Midbrain (tissue), 1 donor: Measurements from ENCODE around the gene LTBP2.
"Not testable (repeated sequence)": the region's sequence is repeated elsewhere in the genome, so short reads cannot be mapped to it uniquely, and the experiment has no call there.

ENCODE experiments used
- DNase-seq: peaks from one replicate; lab custom pipeline; 2025; lab: John Stamatoyannopoulos, UW

The LTBP2 gene

DNA sequence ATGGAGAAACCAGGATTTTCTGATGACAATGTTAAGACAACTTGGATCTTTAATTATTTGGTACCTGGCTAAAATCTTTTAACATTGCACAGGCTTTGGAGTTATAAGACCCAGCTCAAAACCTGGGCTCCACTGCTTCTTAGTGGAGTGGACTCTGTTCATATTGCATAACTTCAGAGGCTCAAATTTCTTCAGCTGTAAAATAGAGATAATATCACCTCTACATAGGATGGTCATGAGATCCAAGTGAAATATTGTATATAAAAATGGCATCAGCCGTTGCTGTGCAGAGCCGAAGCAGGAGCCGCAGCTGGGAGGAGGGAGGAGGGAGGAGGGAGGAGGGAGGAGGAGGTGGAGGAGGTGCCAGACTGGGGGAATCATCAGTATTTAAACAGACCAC lies 129.5 kb downstream of the LTBP2 start:
- DNase-seq = no peak

DNA sequence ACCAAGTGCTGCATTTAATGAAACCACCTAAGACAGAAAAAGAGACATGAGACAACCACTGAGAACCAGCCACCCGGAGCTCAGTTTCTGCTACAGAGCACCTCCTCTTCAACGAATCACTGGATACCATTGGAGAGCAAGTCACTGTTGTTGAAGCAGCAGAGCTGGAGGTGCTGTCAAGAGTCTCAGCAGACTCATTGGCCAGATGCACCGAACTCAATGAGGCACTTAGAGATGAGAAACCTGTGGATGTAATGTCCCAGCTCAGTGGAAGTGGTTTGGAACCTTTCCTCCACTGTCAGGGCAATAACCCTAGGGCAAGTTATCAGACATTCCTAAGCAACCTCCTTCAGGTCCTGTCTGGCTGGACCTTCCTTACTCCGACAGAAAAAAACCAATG lies 132.0 kb downstream of the LTBP2 start:
- no peak for DNase-seq

DNA sequence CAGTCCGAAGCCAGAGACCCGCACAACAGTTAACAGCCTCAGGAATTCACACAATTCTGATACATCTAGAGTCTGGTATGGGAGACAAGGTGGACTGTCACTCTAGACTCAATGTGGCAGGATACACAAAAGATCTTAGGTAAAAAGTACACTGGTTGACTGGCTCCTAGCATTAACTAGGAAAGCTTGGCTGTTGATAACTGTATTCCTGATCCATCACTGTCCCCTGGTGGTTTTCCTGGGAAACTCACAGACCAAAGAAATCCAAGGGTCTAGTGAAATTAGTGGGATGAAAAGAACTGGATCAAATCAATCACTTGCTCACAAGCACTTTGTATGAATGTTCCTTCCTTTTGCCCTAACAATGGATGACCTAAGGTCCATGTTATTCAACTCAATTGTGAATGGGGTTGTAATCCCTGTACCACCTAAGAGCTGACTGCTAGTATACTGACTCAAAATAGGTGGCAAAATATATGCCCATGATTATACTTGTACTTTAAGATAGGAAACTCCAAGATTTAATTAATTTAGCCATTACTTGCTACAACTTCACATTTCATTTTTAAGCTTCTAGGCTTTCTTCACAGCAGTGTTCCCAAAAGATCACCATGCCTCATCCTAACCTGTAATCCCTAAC lies 132.9 kb downstream of the LTBP2 start:
- peak; percentile 49 for DNase-seq

DNA sequence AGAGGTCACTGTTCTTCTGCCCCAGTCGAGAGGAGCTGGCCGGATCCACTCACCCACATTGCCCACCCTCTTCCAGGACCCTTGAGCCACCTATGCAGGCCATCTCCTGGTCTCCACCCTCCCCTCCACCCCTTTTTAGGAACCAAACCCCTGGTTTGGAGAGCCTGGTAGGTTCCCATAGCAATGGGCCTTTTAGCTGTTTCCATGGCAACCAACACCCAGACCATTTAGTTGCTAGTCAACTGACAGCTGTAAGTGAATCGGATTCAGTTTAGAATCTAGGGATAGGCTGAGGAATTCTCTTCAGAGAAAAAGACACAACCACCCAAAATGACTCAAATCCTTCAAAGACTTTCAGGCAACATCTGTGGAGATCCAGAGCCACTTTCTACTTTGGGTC lies 135.4 kb downstream of the LTBP2 start:
- DNase-seq = no peak

DNA sequence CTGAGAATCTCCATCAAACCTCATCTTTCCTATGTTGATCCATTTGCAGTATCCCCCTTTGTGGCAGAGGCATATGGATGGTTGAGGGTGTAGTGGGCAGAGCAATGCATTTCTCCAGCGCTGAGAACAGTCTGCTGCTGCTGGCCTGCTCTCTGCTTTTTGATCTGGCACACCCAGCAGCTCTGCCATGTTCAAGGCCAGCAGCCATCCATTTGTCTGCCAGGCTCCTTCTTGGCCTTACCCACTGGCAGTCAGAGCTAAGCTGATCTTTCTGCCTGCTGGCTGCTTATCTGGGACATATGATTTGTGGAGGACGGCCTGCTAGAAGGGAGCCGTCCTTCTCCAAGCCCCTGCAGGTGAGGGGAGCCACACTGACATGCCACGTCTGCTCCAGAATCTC lies 135.9 kb downstream of the LTBP2 start:
- DNase-seq = peak; percentile 7

DNA sequence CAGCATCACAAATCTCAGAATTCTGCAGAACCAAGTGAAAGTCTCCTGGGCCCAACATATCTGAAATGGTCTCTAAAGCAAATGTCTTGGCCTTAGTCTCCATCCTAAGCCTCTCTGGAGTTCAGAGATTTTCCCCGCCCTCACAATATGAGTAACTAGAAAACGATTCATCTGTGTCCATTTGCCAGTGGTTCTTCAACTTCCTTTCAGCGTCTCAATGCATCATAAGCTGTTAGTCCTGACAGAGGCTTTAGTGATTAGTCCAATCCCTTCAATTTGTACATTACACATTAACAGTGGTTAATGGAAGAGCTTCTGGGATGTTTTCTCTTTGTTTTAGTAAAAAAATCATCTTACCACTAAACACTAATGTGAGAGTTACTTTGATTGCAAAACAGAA lies 136.4 kb downstream of the LTBP2 start:
- DNase-seq = no peak

DNA sequence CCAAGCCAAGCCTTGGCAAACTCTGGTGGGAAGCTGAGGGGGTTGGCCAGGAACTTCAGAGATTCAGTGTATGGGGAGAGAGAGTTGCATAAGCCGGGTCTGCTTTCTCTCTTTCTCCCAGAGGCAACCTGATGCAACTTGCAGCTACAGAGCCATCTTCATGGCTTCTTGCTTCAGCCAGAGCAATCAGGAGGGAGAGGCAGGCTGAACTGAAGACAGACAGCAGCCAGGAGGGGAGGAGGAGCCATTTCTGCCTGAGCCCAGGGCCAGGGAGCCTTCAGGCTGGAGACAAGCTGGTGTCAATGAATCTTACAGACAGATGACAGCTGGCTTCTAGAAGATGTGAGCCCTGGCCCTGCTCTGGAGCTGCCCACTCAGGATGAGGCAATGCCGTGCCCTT lies 137.7 kb downstream of the LTBP2 start:
- no peak for DNase-seq

DNA sequence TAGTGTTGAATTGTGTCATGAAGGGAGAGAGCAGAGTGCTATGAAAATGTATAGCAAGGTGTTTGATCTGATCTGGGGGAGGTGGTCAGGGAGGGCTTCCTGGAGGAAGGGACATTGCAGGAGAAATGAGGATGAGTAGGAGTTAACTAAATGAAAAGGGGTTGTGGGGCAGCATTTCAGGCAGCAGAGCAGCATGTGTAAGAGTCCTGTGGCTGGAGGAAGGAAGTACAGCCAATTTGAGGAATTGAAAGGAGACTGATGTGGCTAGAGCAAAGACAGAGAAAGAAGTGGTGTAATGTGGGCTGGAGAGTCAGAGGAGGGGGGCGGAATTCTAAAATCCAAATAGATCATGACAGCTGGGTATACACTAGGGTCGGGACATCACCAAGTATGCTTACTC lies 139.4 kb downstream of the LTBP2 start:
- DNase-seq = no peak

DNA sequence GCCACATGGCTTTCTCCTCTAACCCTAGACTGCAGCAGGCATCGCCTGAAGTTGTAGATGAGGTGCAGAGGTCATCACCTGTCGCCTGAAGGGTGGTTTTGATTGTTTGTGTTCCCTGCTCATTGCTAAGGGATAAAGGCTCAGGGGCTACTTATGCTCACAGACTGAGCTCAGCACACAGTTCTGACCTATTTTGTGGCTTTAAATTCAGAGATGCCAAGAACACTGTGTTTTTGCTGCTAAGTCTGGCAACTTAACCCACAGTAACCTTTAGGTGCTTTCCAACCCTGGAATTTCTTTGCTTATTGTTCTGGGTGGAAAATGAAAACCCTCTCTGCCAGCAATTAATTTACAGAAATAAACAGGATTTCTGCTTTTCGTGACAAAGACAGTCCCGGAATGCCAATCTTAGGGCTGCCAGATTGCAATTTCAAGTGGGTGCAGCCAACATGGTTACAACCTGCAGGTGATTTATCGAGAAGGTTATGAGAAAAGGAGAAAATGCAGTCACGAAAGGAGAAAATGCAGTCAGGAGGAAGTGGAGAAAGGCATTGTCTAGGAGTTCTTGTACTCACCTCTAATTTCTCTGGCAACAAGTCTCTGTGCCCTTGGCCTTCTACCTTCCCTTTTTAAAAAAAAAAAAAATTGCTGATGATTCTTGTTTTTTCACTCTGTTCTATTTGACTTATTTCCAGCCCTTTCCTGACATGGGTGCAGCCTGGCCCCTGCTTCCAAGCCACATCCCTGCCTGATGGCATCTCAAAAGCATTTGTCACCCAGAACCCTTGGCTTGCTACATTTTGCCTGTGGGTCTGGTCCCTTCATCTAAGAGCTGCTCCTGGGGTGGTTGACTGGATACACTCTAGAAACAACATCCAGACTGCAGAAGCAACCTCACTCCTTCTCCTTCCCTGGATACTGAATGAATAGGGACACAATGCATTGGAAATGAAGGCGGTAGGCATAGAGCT lies 142.2 kb downstream of the LTBP2 start:
- DNase-seq = peak; percentile 49

DNA sequence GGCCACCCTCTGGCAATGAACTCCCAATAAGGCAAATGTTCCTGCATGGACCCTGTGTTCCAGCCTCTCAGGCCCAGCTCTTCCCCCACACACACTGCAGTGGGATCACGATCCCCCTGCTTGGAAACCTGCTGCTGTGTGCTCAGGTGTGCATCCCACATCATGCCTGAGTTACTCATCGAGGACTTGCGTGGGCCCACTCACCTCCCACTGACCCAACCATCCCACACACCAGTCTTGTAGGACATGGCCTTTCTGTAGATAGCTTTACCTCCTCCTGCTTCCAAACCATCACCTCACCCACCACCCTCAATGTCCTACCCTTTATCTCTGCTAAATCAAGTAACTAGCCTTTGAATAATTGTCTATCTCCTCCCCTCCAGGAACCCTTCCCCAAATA lies 143.5 kb downstream of the LTBP2 start:
- no peak for DNase-seq

DNA sequence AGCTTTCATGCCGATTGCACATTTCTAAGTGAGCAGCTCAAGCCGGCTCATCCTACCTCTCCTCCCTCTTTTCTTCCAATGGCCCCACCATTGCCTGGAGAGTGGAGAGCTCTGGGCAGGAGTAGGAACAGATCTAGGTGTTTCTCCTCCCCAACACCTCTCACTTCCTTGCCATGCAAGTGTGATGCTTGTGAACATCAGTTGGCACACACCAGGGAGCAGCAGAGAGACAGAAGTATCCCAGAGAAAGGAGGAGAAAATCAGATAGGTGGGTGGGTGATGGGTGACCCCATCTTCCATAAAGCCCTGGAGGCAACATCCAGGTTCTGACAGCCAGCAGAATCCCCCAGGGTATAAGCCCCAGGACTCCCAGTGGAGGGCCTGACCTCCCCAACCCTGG lies 146.7 kb downstream of the LTBP2 start:
- no peak for DNase-seq

DNA sequence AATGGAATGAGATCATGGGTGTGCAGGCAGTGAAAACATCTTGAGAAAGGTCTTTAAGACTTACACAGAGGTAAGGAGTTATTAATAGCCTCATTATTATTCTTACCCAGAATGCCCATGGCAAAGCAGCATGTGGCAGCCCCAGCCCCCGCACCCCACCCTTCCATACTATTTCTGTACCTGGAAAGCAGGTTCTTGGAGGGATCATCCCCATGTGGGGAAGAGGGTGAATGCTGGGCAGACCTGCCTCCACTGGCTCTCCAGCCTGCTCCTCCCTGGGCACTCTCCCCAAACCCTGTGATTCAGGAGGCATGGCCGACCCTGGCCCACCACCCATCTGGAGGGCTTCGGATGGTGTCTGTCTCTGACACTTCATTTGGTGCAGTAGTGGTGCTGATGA lies 147.3 kb downstream of the LTBP2 start:
- DNase-seq = no peak

DNA sequence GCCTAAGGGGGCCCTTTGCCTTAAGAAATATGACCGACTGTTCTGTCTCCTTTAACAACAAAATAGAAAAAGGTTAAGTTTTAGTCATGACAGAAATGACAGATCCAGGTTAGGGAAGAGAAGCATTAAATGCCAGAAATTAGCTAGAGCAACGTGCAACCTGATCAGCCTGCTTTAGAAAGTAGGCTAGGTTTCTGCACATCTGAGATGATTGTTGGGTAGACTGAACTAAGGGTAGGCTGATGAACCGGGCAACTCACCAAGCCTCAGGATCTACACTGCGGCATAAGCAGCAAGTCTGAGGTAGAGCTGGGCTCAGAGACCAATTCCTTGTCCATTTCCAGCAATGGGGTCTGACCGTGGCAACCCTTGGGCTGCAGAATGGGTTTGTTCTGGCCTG lies 148.3 kb downstream of the LTBP2 start:
- DNase-seq = no peak

DNA sequence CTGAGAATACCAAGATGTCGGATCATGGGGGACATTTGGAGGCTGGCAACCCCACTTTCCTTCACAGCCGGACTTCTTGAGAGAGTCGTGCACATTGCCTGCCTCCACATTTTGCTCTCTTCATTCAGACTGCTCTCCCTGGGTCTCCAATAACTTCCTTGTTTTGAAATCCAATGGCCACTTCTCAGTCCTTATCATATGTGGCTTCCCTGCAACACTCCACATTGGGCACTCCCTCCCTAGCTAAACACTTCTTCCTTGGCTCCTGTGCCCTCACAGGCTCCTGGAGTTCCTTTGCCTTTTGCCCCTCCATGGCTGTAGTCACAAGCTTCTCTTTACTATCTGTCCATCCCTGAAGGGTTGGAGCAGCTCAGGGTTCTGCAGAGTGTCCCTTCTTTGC lies 149.0 kb downstream of the LTBP2 start:
- DNase-seq = no peak

DNA sequence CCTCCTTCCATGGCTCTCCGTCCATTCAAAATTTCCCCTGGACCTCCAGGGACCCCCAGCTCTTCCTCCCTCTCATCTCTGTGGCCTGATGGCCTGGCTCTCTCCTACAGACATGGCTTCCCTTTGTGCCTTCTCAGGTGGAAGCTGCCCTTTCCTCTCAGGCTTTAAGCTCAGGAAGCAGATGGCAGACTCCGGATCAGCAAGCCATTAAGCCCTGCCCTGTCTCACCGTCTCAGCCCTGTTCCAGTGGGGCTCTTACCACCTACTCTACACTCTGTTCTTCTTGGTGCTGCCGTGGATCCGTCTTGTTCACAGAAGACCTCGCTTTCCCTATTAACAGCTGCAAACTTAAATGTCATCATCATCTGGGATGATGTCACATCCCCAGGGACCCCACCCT lies 152.1 kb downstream of the LTBP2 start:
- no peak for DNase-seq

DNA sequence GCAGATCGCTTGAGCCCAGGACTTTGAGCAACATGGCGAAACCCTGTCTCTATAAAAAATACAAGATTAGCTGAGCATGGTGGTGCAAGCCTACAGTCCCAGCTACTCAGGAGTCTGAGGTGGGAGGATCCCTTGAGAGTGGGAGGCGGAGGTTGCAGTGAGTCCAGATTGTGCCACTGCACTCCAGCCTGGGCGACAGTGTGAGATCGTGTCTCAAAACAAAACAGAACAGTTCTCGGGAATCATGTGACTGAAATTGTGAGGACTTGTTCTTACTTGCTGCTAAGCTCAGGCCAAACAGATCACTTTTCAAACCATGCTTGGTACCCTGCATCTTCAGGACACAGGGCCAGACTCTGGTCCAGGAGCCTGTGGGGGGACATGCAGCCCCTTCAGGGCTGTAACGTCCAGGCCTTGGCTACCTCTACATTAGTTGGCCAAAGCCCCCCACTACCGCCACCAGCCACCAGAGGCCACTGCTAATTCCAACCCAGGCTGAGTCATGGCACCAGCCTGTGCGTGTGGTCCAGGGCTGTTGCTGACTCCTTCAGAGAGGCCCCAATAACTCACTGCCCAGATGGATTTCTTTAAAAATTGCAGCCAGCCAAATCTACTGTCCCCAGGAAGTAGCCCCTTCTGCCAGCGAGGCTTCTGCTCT lies 152.6 kb downstream of the LTBP2 start:
- DNase-seq = no peak

DNA sequence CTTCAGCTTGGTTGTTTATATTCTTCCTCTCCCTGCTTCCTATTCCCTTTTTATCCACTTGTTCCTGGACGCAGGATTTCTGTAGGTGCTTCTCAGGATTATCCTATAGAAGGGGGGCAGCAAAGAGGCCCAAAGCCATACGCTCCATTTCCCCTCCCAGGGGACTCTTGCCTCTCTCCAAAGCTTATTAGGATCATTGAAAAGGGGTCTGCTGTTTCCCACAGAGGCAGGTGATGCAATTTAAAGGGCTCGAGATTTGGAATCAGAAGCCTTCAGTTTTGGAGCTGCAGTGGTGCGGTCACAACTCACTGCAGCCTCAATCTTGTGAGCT lies 154.5 kb downstream of the LTBP2 start:
- no peak for DNase-seq

DNA sequence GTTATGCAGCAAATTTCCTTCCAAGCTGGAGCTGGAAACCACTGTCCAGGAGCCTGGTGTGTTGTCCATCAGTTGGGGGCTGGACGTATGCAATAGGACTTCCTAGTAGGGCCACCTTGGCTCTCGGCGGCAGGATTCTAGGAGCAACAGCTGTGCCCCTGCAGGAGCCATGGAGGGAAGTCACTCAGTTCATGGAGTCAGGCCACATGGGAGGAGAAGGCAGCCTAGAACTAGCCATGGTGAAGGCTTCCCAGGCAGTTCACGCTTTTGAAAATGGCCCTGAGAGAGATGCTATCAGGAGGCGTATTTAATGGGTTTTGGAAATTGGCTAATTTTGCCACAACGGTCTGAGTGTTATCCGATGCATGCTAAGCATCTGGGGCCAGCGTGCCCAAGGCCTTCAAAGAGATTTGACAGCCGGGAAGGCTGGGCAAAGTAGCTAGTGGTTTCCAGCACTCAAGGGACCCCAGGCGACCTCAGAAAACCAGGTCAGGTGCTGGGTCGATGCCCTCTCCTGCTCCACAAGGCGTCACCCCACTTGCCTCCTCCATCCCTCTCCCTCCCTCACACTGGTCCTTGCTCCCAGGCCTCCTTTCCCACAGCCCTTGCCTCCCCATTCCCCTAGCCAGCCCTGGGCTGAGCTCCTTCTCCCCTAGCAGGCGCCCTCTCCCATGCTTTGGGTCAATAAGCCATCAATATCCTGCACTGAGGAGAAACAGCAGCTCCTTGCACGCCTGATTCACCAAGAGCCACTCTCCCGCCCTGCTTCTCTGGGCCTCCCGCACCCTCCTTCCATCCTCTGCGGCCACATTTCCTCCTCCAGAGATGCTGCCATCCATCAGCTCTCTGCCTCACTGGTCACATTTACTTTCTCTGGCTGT lies 155.1 kb downstream of the LTBP2 start:
- no peak for DNase-seq

DNA sequence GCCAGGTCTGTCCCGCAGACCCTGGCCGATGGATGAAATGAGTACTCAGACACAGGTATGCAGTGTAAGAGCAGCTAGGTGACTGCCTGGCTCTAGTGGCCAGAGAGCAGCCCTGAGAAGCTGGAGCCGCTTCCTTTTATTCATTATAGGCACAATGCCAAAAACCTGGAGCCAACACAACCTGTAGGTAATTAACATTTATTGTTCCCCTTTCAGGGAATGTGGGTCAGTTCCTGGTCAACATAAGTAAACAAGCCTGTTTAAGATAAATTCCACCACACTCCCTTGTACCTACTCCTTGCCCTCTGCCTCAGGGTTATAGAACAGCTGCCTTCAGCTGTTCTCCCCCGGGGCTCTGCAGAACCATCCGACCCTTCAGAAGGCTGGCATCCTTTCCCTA lies 157.6 kb downstream of the LTBP2 start:
- not testable (repeated sequence) for DNase-seq
